Measurements from ENCODE around the gene CNTNAP5. TPM values are rescaled to one million over a fixed set of nuclear protein-coding genes. Genes with fewer than 3 reads are reported as not detected.

CNTNAP5 gene
- total RNA-seq, 1 donor from 2014 or later, result not detected

GRCh38 chr2:124640221-124640750 is 615.2 kb downstream of the CNTNAP5 start:
- H3K36me3 ChIP-seq, result no peaks in the 10 kb centered on the region
- TF ChIP-seq, protein P1, sequence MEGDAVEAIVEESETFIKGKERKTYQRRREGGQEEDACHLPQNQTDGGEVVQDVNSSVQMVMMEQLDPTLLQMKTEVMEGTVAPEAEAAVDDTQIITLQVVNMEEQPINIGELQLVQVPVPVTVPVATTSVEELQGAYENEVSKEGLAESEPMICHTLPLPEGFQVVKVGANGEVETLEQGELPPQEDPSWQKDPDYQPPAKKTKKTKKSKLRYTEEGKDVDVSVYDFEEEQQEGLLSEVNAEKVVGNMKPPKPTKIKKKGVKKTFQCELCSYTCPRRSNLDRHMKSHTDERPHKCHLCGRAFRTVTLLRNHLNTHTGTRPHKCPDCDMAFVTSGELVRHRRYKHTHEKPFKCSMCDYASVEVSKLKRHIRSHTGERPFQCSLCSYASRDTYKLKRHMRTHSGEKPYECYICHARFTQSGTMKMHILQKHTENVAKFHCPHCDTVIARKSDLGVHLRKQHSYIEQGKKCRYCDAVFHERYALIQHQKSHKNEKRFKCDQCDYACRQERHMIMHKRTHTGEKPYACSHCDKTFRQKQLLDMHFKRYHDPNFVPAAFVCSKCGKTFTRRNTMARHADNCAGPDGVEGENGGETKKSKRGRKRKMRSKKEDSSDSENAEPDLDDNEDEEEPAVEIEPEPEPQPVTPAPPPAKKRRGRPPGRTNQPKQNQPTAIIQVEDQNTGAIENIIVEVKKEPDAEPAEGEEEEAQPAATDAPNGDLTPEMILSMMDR (IDR thresholded peaks at IDR 0.05; ENCODE audit: borderline replicate concordance), result no peak
- no peak overlapping the region for H3K27ac ChIP-seq (replicated peaks)
- no peaks in the 10 kb centered on the region for H3K9me3 ChIP-seq (replicated peaks)
- H3K4me1 ChIP-seq, result no peaks in the 10 kb centered on the region
- H3K4me3 ChIP-seq, result no peak overlapping the region
- no peak for DNase-seq
- intact Hi-C loops (cut with micrococcal nuclease), result no loop called here
- H3K27me3 ChIP-seq (ENCODE audit: low read depth), result no peaks in the 10 kb centered on the region

DNA sequence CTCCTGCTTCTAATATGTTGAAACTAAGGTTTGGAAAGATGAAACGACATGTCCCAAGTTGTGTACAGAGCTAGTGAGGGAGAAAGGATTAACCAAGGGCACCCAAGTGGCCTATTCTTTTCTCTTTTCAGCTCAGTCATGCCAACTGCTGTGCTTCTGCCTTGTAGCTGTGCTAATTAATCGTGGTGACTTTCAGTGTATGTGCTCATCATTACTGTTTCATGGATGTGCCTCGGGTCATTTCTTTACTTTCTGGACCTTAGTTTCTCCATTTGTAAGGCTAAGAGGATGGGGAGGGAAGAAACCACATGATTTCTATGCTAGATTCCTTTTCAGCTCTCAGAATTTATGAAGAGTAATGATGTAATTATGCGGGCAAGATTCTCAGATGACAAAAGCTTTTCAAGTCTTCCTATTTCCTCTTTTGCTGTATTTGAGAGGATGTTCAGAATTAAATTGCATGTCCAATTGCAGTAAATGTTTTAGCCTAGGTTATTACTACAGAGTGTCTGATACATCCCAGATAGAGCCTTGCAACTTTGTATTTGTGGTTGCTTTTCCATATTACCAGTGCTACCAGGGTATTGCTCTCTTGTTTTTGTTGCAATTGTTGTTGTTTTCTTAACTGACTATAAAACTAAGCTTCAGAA is 621.2 kb downstream of the CNTNAP5 start:
- no peaks in the 10 kb centered on the region for H3K27me3 ChIP-seq (ENCODE audit: low read depth)
- no peaks in the 10 kb centered on the region for H3K36me3 ChIP-seq
- DNase-seq, result no peak
- TF ChIP-seq, protein P1 (IDR thresholded peaks at IDR 0.05; ENCODE audit: borderline replicate concordance), result no peak
- H3K4me3 ChIP-seq, result no peak overlapping the region
- H3K4me1 ChIP-seq, result no peaks in the 10 kb centered on the region
- no peak overlapping the region for H3K27ac ChIP-seq (replicated peaks)
- H3K9me3 ChIP-seq (replicated peaks), result no peaks in the 10 kb centered on the region
- intact Hi-C loops (cut with micrococcal nuclease), result no loop called here

- TF ChIP-seq, protein P1 (IDR thresholded peaks at IDR 0.05; ENCODE audit: borderline replicate concordance), result no peak
- no peaks in the 10 kb centered on the region for H3K9me3 ChIP-seq (replicated peaks)
- H3K36me3 ChIP-seq, result no peaks in the 10 kb centered on the region
- intact Hi-C loops (cut with micrococcal nuclease), result no loop called here
- DNase-seq, result no peak
- H3K27me3 ChIP-seq (ENCODE audit: low read depth), result no peaks in the 10 kb centered on the region
- H3K4me3 ChIP-seq, result no peak overlapping the region
- H3K4me1 ChIP-seq, result no peaks in the 10 kb centered on the region
- no peak overlapping the region for H3K27ac ChIP-seq (replicated peaks)
These were observed 622.2 kb downstream of the CNTNAP5 start for GRCh38 chr2:124647245-124647644.

GRCh38 chr2:124647663-124648062 is 622.6 kb downstream of the CNTNAP5 start:
- TF ChIP-seq, protein P1 (IDR thresholded peaks at IDR 0.05; ENCODE audit: borderline replicate concordance), result no peak
- Histone ChIP-seq H3K4me1 (no peaks in the 10 kb centered on the region), H3K27ac (replicated peaks) (no peak overlapping the region), H3K4me3 (no peak overlapping the region), H3K27me3 (ENCODE audit: low read depth) (no peaks in the 10 kb centered on the region), H3K36me3 (no peaks in the 10 kb centered on the region), H3K9me3 (replicated peaks) (no peaks in the 10 kb centered on the region)
- no peak for DNase-seq
- intact Hi-C loops (cut with micrococcal nuclease), result no loop called here

GRCh38 chr2:124649001-124649400 is 623.9 kb downstream of the CNTNAP5 start:
- Histone ChIP-seq H3K27me3 (ENCODE audit: low read depth) (no peaks in the 10 kb centered on the region), H3K9me3 (replicated peaks) (no peaks in the 10 kb centered on the region), H3K4me1 (no peaks in the 10 kb centered on the region), H3K27ac (replicated peaks) (no peak overlapping the region), H3K4me3 (no peak overlapping the region), H3K36me3 (no peaks in the 10 kb centered on the region)
- intact Hi-C loops (cut with micrococcal nuclease), result no loop called here
- TF ChIP-seq, protein P1 (IDR thresholded peaks at IDR 0.05; ENCODE audit: borderline replicate concordance), result no peak
- no peak for DNase-seq
